ENCODE measurements around the gene CIT.

The CIT gene

GRCh38 chr12:119825262-119825661 is 51.9 kb downstream of the CIT start:
- H3K27me3 ChIP-seq (ENCODE audit: insufficient read depth, low read length, poor library complexity, severe bottlenecking): no peaks in the 10 kb centered on the region
- H3K4me2 ChIP-seq (ENCODE audit: low read depth, low read length, poor library complexity, severe bottlenecking): no peak overlapping the region
- no peak for TF ChIP-seq EZH2phosphoT487 (IDR thresholded peaks at IDR 0.05; ENCODE audit: borderline replicate concordance)
- no peak for TF ChIP-seq CTCF (conservative IDR thresholded peaks at IDR 0.05; ENCODE audit: low read length)
- H3K9me3 ChIP-seq (ENCODE audit: insufficient read depth, low read depth, low read length): no peaks in the 10 kb centered on the region
- H3K4me3 ChIP-seq (ENCODE audit: low read length, poor library complexity, severe bottlenecking): no peak overlapping the region
- peaks cover 84% of the 10 kb centered on the region; the same call in 1 of the 2 replicates for H3K36me3 ChIP-seq (ENCODE audit: insufficient read depth, low read length)
- H3K9ac ChIP-seq (ENCODE audit: low read depth, low read length, poor library complexity, severe bottlenecking): no peak overlapping the region
- no peaks in the 10 kb centered on the region for H3K79me2 ChIP-seq (ENCODE audit: insufficient read depth, low read length)
- no peaks in the 10 kb centered on the region for H4K20me1 ChIP-seq (ENCODE audit: insufficient read depth, low read length, poor library complexity, severe bottlenecking)
- H3F3A ChIP-seq (ENCODE audit: low read depth): no peaks in the 10 kb centered on the region
- H3K9me2 ChIP-seq (replicated peaks; ENCODE audit: low read depth, low read length): no peaks in the 10 kb centered on the region
- H3K4me1 ChIP-seq (ENCODE audit: insufficient read depth, low read length, poor library complexity, severe bottlenecking): no peaks in the 10 kb centered on the region
- H2AFZ ChIP-seq (ENCODE audit: low read length): no peak overlapping the region

GRCh38 chr12:119822046-119822445 is 55.1 kb downstream of the CIT start:
- Histone ChIP-seq H3F3A (ENCODE audit: low read depth) (no peaks in the 10 kb centered on the region), H3K4me1 (ENCODE audit: insufficient read depth, low read length, poor library complexity, severe bottlenecking) (no peaks in the 10 kb centered on the region), H4K20me1 (ENCODE audit: insufficient read depth, low read length, poor library complexity, severe bottlenecking) (no peaks in the 10 kb centered on the region), H3K79me2 (ENCODE audit: insufficient read depth, low read length) (peaks cover 12% of the 10 kb centered on the region; the same call in 1 of the 2 replicates), H3K9ac (ENCODE audit: low read depth, low read length, poor library complexity, severe bottlenecking) (no peak overlapping the region), H3K27me3 (ENCODE audit: insufficient read depth, low read length, poor library complexity, severe bottlenecking) (no peaks in the 10 kb centered on the region), H3K9me2 (replicated peaks; ENCODE audit: low read depth, low read length) (no peaks in the 10 kb centered on the region), H2AFZ (ENCODE audit: low read length) (no peak overlapping the region), H3K9me3 (ENCODE audit: insufficient read depth, low read depth, low read length) (no peaks in the 10 kb centered on the region), H3K36me3 (ENCODE audit: insufficient read depth, low read length) (peaks cover 82% of the 10 kb centered on the region; the same call in 1 of the 2 replicates), H3K4me2 (ENCODE audit: low read depth, low read length, poor library complexity, severe bottlenecking) (no peak overlapping the region), H3K4me3 (ENCODE audit: low read length, poor library complexity, severe bottlenecking) (no peak overlapping the region)
- no peak for TF ChIP-seq CTCF (conservative IDR thresholded peaks at IDR 0.05; ENCODE audit: low read length)
- TF ChIP-seq EZH2phosphoT487 (IDR thresholded peaks at IDR 0.05; ENCODE audit: borderline replicate concordance): no peak

GRCh38 chr12:119819322-119819721 is 57.8 kb downstream of the CIT start:
- peaks cover 34% of the 10 kb centered on the region; the same call in 1 of the 2 replicates for H3K79me2 ChIP-seq (ENCODE audit: insufficient read depth, low read length)
- peaks cover 74% of the 10 kb centered on the region; the same call in 1 of the 2 replicates for H3K36me3 ChIP-seq (ENCODE audit: insufficient read depth, low read length)
- H3K9ac ChIP-seq (ENCODE audit: low read depth, low read length, poor library complexity, severe bottlenecking): no peak overlapping the region
- no peak for TF ChIP-seq EZH2phosphoT487 (IDR thresholded peaks at IDR 0.05; ENCODE audit: borderline replicate concordance)
- no peak for TF ChIP-seq CTCF (conservative IDR thresholded peaks at IDR 0.05; ENCODE audit: low read length)
- H3K4me3 ChIP-seq (ENCODE audit: low read length, poor library complexity, severe bottlenecking): no peak overlapping the region
- no peak overlapping the region for H2AFZ ChIP-seq (ENCODE audit: low read length)
- no peaks in the 10 kb centered on the region for H3K9me3 ChIP-seq (ENCODE audit: insufficient read depth, low read depth, low read length)
- no peaks in the 10 kb centered on the region for H3F3A ChIP-seq (ENCODE audit: low read depth)
- no peak overlapping the region for H3K4me2 ChIP-seq (ENCODE audit: low read depth, low read length, poor library complexity, severe bottlenecking)
- H3K27me3 ChIP-seq (ENCODE audit: insufficient read depth, low read length, poor library complexity, severe bottlenecking): no peaks in the 10 kb centered on the region
- no peaks in the 10 kb centered on the region for H3K4me1 ChIP-seq (ENCODE audit: insufficient read depth, low read length, poor library complexity, severe bottlenecking)
- H3K9me2 ChIP-seq (replicated peaks; ENCODE audit: low read depth, low read length): no peaks in the 10 kb centered on the region
- H4K20me1 ChIP-seq (ENCODE audit: insufficient read depth, low read length, poor library complexity, severe bottlenecking): no peaks in the 10 kb centered on the region
